ENCODE data around the gene RTL10. TPM values are rescaled to one million over a fixed set of nuclear protein-coding genes. Genes with fewer than 3 reads are reported as not detected.
A peak's percentile ranks its signal among the peaks of the same experiment; 100 is the strongest.

The RTL10 gene
- total RNA-seq, 1 experiment from 2014 or later, result 21.5 TPM

- POLR2A ChIA-PET, result no interaction called here
- peaks cover 29% of the 10 kb centered on the region for H3K4me1 Mint-ChIP-seq
- H3K27me3 Mint-ChIP-seq (ENCODE audit: low read depth), result no peaks in the 10 kb centered on the region; the same call in 1 of the 2 replicates
- no peaks in the 10 kb centered on the region for H3K36me3 Mint-ChIP-seq
- no peaks in the 10 kb centered on the region for H3K9me3 Mint-ChIP-seq
- H3K4me3 Mint-ChIP-seq, result no peak overlapping the region
- H3K27ac Mint-ChIP-seq, result peak overlapping the region; percentile 26; the same call in 1 of the 2 replicates
- ATAC-seq (no peak), DNase-seq (ENCODE audit: low spot score) (no peak)
- TF ChIP-seq PRDM15 (CRISPR knock-in tag; IDR thresholded peaks at IDR 0.05) (no peak), IRF2 (CRISPR knock-in tag; IDR thresholded peaks at IDR 0.05; ENCODE audit: borderline replicate concordance, low read depth) (no peak), E2F4 (CRISPR knock-in tag; IDR thresholded peaks at IDR 0.05; ENCODE audit: borderline replicate concordance, low read depth) (no peak), FOXJ3 (CRISPR knock-in tag; IDR thresholded peaks at IDR 0.05; ENCODE audit: borderline replicate concordance) (no peak), ATF2 (CRISPR knock-in tag; IDR thresholded peaks at IDR 0.05; ENCODE audit: borderline replicate concordance, low read depth) (no peak), NR3C1 (CRISPR knock-in tag; conservative IDR thresholded peaks at IDR 0.05; ENCODE audit: low read depth) (no peak), HMGA2 (CRISPR knock-in tag; IDR thresholded peaks at IDR 0.05) (no peak), ESRRA (CRISPR knock-in tag; IDR thresholded peaks at IDR 0.05; ENCODE audit: borderline replicate concordance) (no peak), USF2 (CRISPR knock-in tag; IDR thresholded peaks at IDR 0.05) (no peak), CREM (CRISPR knock-in tag; IDR thresholded peaks at IDR 0.05) (no peak), E2F5 (CRISPR knock-in tag; IDR thresholded peaks at IDR 0.05) (no peak), ZMAT4 (CRISPR knock-in tag; IDR thresholded peaks at IDR 0.05) (no peak), ZNF671 (CRISPR knock-in tag; IDR thresholded peaks at IDR 0.05) (no peak), ZNF317 (CRISPR knock-in tag; IDR thresholded peaks at IDR 0.05; ENCODE audit: borderline replicate concordance, low read depth) (no peak), GABPB1 (CRISPR knock-in tag; IDR thresholded peaks at IDR 0.05) (no peak)
- CTCF ChIA-PET, result interaction anchor here (4.3 kb wide), 1 partner anchor 17 kb away, joined by 25 read pairs; no protein-coding TSS in a partner anchor
Measured at GRCh38 chr22:19893363-19893762, 38.7 kb upstream of the RTL10 start.

GRCh38 chr22:19892925-19893324, 38.3 kb upstream of the RTL10 start:
- no peak for ATAC-seq
- Mint-ChIP-seq H3K4me3 (no peak overlapping the region), H3K27ac (peak overlapping the region; percentile 45; the same call in 1 of the 2 replicates)
- TF ChIP-seq ZNF317 (CRISPR knock-in tag; IDR thresholded peaks at IDR 0.05; ENCODE audit: borderline replicate concordance, low read depth), result no peak
- TF ChIP-seq ELF4 (CRISPR knock-in tag; IDR thresholded peaks at IDR 0.05; ENCODE audit: low read depth), result no peak
- TF ChIP-seq TEAD1 (CRISPR knock-in tag; IDR thresholded peaks at IDR 0.05), result no peak
- TF ChIP-seq CDX4 (CRISPR knock-in tag; IDR thresholded peaks at IDR 0.05; ENCODE audit: borderline replicate concordance), result no peak
- no peak for TF ChIP-seq ZMAT4 (CRISPR knock-in tag; IDR thresholded peaks at IDR 0.05)
- TF ChIP-seq E2F5 (CRISPR knock-in tag; IDR thresholded peaks at IDR 0.05), result no peak
- TF ChIP-seq PRRX2 (CRISPR knock-in tag; IDR thresholded peaks at IDR 0.05), result no peak
- no peak for TF ChIP-seq NFATC4 (CRISPR knock-in tag; IDR thresholded peaks at IDR 0.05)
- TF ChIP-seq NFE2L1 (CRISPR knock-in tag; IDR thresholded peaks at IDR 0.05), result no peak
- no peak for TF ChIP-seq ZNF121 (CRISPR knock-in tag; IDR thresholded peaks at IDR 0.05)
- no peak for TF ChIP-seq FOXK1 (CRISPR knock-in tag; IDR thresholded peaks at IDR 0.05)
- TF ChIP-seq CREB1 (CRISPR knock-in tag; IDR thresholded peaks at IDR 0.05), result no peak
- TF ChIP-seq TEAD4 (CRISPR knock-in tag; IDR thresholded peaks at IDR 0.05), result no peak

More at GRCh38 chr22:19892925-19893324, 38.3 kb upstream of the RTL10 start:
- Mint-ChIP-seq H3K9me3 (no peaks in the 10 kb centered on the region), H3K4me1 (peaks cover 29% of the 10 kb centered on the region), H3K27me3 (ENCODE audit: low read depth) (no peaks in the 10 kb centered on the region; the same call in 1 of the 2 replicates), H3K36me3 (no peaks in the 10 kb centered on the region)
- POLR2A ChIA-PET, result no interaction called here
- CTCF ChIA-PET, result interaction anchor here (1.7 to 4.3 kb wide), 2 partner anchors 17 to 163 kb away, joined by 8 to 25 read pairs; no protein-coding TSS in a partner anchor
- no peak for DNase-seq (ENCODE audit: low spot score)
